ENCODE data around the gene LDLRAD3.

Gene LDLRAD3

GRCh38 chr11:36156817-36157519, 213.1 kb downstream of the LDLRAD3 start:
- H3K4me2 ChIP-seq (ENCODE audit: low read length), result no peak overlapping the region
- no peak overlapping the region for H2AFZ ChIP-seq
- H3K79me2 ChIP-seq, result no peaks in the 10 kb centered on the region
- no peaks in the 10 kb centered on the region for H3K4me1 ChIP-seq
- no peaks in the 10 kb centered on the region for H3K27me3 ChIP-seq (ENCODE audit: control insufficient read depth, insufficient read depth, low read length)
- H3K36me3 ChIP-seq (ENCODE audit: control insufficient read depth, insufficient read depth, low read length), result no peaks in the 10 kb centered on the region
- no peaks in the 10 kb centered on the region for H3K9me3 ChIP-seq (ENCODE audit: control insufficient read depth, low read length)
- no peak for TF ChIP-seq CTCF (IDR thresholded peaks at IDR 0.05)
- H3K9ac ChIP-seq, result no peak overlapping the region
- H3K27ac ChIP-seq, result no peak overlapping the region
- H3K4me3 ChIP-seq (ENCODE audit: low read depth, low read length), result no peak overlapping the region

GRCh38 chr11:36160091-36160490, 216.2 kb downstream of the LDLRAD3 start:
- H2AFZ ChIP-seq, result no peak overlapping the region
- H3K4me1 ChIP-seq, result no peaks in the 10 kb centered on the region
- H3K9ac ChIP-seq, result no peak overlapping the region
- no peaks in the 10 kb centered on the region for H3K36me3 ChIP-seq (ENCODE audit: control insufficient read depth, insufficient read depth, low read length)
- no peak for TF ChIP-seq CTCF (IDR thresholded peaks at IDR 0.05)
- no peaks in the 10 kb centered on the region for H3K27me3 ChIP-seq (ENCODE audit: control insufficient read depth, insufficient read depth, low read length)
- no peaks in the 10 kb centered on the region for H3K79me2 ChIP-seq
- no peaks in the 10 kb centered on the region for H3K9me3 ChIP-seq (ENCODE audit: control insufficient read depth, low read length)
- H3K27ac ChIP-seq, result no peak overlapping the region
- no peak overlapping the region for H3K4me2 ChIP-seq (ENCODE audit: low read length)
- H3K4me3 ChIP-seq (ENCODE audit: low read depth, low read length), result no peak overlapping the region

GRCh38 chr11:36161572-36161971, 217.7 kb downstream of the LDLRAD3 start:
- Histone ChIP-seq H3K9ac (no peak overlapping the region), H3K4me3 (ENCODE audit: low read depth, low read length) (no peak overlapping the region), H3K4me2 (ENCODE audit: low read length) (no peak overlapping the region), H3K36me3 (ENCODE audit: control insufficient read depth, insufficient read depth, low read length) (no peaks in the 10 kb centered on the region), H3K9me3 (ENCODE audit: control insufficient read depth, low read length) (no peaks in the 10 kb centered on the region), H2AFZ (no peak overlapping the region), H3K79me2 (no peaks in the 10 kb centered on the region), H3K27me3 (ENCODE audit: control insufficient read depth, insufficient read depth, low read length) (no peaks in the 10 kb centered on the region), H3K4me1 (no peaks in the 10 kb centered on the region), H3K27ac (no peak overlapping the region)
- TF ChIP-seq CTCF (IDR thresholded peaks at IDR 0.05), result no peak

GRCh38 chr11:36162006-36162882, 218.4 kb downstream of the LDLRAD3 start:
- Histone ChIP-seq H3K27me3 (ENCODE audit: control insufficient read depth, insufficient read depth, low read length) (no peaks in the 10 kb centered on the region), H3K9ac (no peak overlapping the region), H3K4me2 (ENCODE audit: low read length) (no peak overlapping the region), H3K36me3 (ENCODE audit: control insufficient read depth, insufficient read depth, low read length) (no peaks in the 10 kb centered on the region), H3K4me3 (ENCODE audit: low read depth, low read length) (no peak overlapping the region), H3K27ac (no peak overlapping the region), H2AFZ (no peak overlapping the region), H3K4me1 (no peaks in the 10 kb centered on the region), H3K9me3 (ENCODE audit: control insufficient read depth, low read length) (no peaks in the 10 kb centered on the region), H3K79me2 (no peaks in the 10 kb centered on the region)
- TF ChIP-seq CTCF (IDR thresholded peaks at IDR 0.05), result no peak
